GM19438 (cell line): ENCODE results near the gene SNN.

Experiments
- ATAC-seq: cut with Tn5 transposase; IDR thresholded peaks from one replicate; pipeline ENCODE4 v1.9.1; 2021; ENCODE audit warnings: low read depth; ENCODE audit not compliant: unreplicated experiment

The SNN gene

GRCh38 chr16:11666103-11667055 lies 1.9 kb upstream of the SNN start:
- ATAC-seq, result no peak

GRCh38 chr16:11667221-11667823 lies 933 bp upstream of the SNN start:
- no peak for ATAC-seq

GRCh38 chr16:11668623-11669379 lies 546 bp downstream of the SNN start:
- no peak for ATAC-seq

GRCh38 chr16:11669380-11670146 lies 1.3 kb downstream of the SNN start:
- no peak for ATAC-seq

- no peak for ATAC-seq
Observed at GRCh38 chr16:11670171-11671131, 2.2 kb downstream of the SNN start.

- no peak for ATAC-seq
Observed at GRCh38 chr16:11671271-11671670, 3.0 kb downstream of the SNN start.

- ATAC-seq, result no peak
Observed at GRCh38 chr16:11671676-11672075, 3.4 kb downstream of the SNN start.

- ATAC-seq, result no peak
Observed at GRCh38 chr16:11672206-11673090, 4.2 kb downstream of the SNN start.

GRCh38 chr16:11673091-11674000 lies 5.1 kb downstream of the SNN start:
- no peak for ATAC-seq

- no peak for ATAC-seq
Observed at GRCh38 chr16:11674001-11674817, 6.0 kb downstream of the SNN start.

GRCh38 chr16:11674818-11675560 lies 6.7 kb downstream of the SNN start:
- no peak for ATAC-seq

- no peak for ATAC-seq
Observed at GRCh38 chr16:11675561-11676511, 7.6 kb downstream of the SNN start.

GRCh38 chr16:11676799-11677198 lies 8.5 kb downstream of the SNN start:
- ATAC-seq, result no peak

GRCh38 chr16:11677451-11677951 lies 9.2 kb downstream of the SNN start:
- no peak for ATAC-seq
